OCI-LY3 (cell line): ENCODE data around the gene NEDD4.
A peak's percentile ranks its signal among the peaks of the same experiment; 100 is the strongest.

Source experiments
- H2AFZ ChIP-seq: fragments of 200-600, 300-600 bp; shearing (Covaris generic); 2 replicates; pipeline ENCODE4 v1.6.0; 2014; ENCODE audit warnings: antibody characterized with exemption, low read depth, low read length
- H3K27ac ChIP-seq: fragments of 200-600, 300-600 bp; sonication (generic); 2 replicates; pipeline ENCODE4 v1.5.1; 2014; ENCODE audit warnings: mild to moderate bottlenecking, low read length, moderate library complexity, mixed read lengths
- H3K27me3 ChIP-seq: fragments of 200-600, 300-600 bp; sonication (generic); 2 replicates; pipeline ENCODE4 v1.6.1; 2014; ENCODE audit warnings: low read depth, low read length, mixed read lengths
- H3K36me3 ChIP-seq: fragments of 200-600, 300-600 bp; sonication (generic); replicated peaks from 2 replicates; pipeline ENCODE3; 2014; ENCODE audit warnings: low read depth, low read length, mixed read lengths
- H3K4me1 ChIP-seq: fragments of 300-600, 200-600 bp; sonication (generic); 2 replicates; pipeline ENCODE4 v1.6.1; 2014; ENCODE audit warnings: low read length, mixed read lengths
- H3K4me2 ChIP-seq: fragments of 200-600, 300-600 bp; sonication (generic); 2 replicates; pipeline ENCODE4 v1.6.1; 2014; ENCODE audit warnings: low read length, mixed read lengths
- H3K4me3 ChIP-seq: fragments of 300-600, 200-600 bp; sonication (generic); 2 replicates; pipeline ENCODE4 v1.5.1; 2014; ENCODE audit warnings: antibody characterized with exemption, mild to moderate bottlenecking, low read length, moderate library complexity
- H3K79me2 ChIP-seq: fragments of 300-600, 200-600 bp; shearing (Covaris generic); 2 replicates; pipeline ENCODE4 v1.6.1; 2014; ENCODE audit warnings: mild to moderate bottlenecking, low read length, mixed read lengths
- H3K9ac ChIP-seq: fragments of 300-600, 200-600 bp; shearing (Covaris generic); 2 replicates; pipeline ENCODE4 v1.6.0; 2014; ENCODE audit warnings: mild to moderate bottlenecking, low read length, moderate library complexity
- H3K9me3 ChIP-seq: fragments of 200-600, 300-600 bp; shearing (Covaris generic); 2 replicates; pipeline ENCODE4 v1.6.1; 2014; ENCODE audit warnings: low read length, mixed read lengths; ENCODE audit not compliant: insufficient read depth
- H4K20me1 ChIP-seq: fragments of 200-600, 300-600 bp; sonication (generic); 2 replicates; pipeline ENCODE4 v1.6.1; 2016; ENCODE audit warnings: low read length, mixed read lengths; ENCODE audit not compliant: insufficient read depth
- EZH2phosphoT487 ChIP-seq: fragments of 200-600 bp; shearing (Covaris generic); IDR thresholded peaks from 2 replicates; pipeline ENCODE4 v1.6.1; 2018; ENCODE audit warnings: antibody characterized with exemption, mixed run types, low read depth
- TF ChIP-seq, protein P1 (sequence below): fragments of 200-600, 300-600 bp; sonication (generic); IDR thresholded peaks from 2 replicates; pipeline ENCODE4 v1.5.1; 2014; ENCODE audit warnings: antibody characterized with exemption, low read length, low read depth

The NEDD4 gene

DNA sequence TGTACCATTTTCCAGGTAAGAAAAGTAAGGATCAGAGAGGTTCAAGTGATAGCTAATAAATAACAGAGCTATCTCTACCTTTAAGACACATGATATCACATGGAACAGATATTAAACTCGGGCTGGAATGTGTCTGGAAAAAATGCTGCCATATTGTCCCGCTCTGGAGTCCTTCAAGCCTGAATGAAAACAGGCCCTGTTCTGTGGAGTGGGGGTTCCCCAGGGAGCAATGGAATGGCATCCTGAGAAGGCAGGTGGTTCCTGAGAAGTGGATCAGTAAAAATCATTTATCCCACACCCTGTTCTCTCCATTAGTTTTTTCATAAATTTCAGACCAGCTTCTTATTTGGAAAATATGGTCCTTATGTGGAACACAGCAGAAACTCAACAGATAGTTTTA lies 193.2 kb downstream of the NEDD4 start:
- Histone ChIP-seq H4K20me1 (no peaks in the 10 kb centered on the region), H3K36me3 (no peaks in the 10 kb centered on the region), H3K4me2 (peak overlapping the region; percentile 68), H3K9me3 (peaks cover under 1% of the 10 kb centered on the region; the same call in 1 of the 2 replicates), H3K9ac (peak overlapping the region; percentile 46), H2AFZ (peak overlapping the region; percentile 100), H3K4me1 (peaks cover 13% of the 10 kb centered on the region), H3K4me3 (peak overlapping the region; percentile 62), H3K27ac (no peak overlapping the region), H3K79me2 (no peaks in the 10 kb centered on the region), H3K27me3 (no peaks in the 10 kb centered on the region)
- TF ChIP-seq EZH2phosphoT487, result no peak
- TF ChIP-seq, protein P1, sequence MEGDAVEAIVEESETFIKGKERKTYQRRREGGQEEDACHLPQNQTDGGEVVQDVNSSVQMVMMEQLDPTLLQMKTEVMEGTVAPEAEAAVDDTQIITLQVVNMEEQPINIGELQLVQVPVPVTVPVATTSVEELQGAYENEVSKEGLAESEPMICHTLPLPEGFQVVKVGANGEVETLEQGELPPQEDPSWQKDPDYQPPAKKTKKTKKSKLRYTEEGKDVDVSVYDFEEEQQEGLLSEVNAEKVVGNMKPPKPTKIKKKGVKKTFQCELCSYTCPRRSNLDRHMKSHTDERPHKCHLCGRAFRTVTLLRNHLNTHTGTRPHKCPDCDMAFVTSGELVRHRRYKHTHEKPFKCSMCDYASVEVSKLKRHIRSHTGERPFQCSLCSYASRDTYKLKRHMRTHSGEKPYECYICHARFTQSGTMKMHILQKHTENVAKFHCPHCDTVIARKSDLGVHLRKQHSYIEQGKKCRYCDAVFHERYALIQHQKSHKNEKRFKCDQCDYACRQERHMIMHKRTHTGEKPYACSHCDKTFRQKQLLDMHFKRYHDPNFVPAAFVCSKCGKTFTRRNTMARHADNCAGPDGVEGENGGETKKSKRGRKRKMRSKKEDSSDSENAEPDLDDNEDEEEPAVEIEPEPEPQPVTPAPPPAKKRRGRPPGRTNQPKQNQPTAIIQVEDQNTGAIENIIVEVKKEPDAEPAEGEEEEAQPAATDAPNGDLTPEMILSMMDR, result no peak

DNA sequence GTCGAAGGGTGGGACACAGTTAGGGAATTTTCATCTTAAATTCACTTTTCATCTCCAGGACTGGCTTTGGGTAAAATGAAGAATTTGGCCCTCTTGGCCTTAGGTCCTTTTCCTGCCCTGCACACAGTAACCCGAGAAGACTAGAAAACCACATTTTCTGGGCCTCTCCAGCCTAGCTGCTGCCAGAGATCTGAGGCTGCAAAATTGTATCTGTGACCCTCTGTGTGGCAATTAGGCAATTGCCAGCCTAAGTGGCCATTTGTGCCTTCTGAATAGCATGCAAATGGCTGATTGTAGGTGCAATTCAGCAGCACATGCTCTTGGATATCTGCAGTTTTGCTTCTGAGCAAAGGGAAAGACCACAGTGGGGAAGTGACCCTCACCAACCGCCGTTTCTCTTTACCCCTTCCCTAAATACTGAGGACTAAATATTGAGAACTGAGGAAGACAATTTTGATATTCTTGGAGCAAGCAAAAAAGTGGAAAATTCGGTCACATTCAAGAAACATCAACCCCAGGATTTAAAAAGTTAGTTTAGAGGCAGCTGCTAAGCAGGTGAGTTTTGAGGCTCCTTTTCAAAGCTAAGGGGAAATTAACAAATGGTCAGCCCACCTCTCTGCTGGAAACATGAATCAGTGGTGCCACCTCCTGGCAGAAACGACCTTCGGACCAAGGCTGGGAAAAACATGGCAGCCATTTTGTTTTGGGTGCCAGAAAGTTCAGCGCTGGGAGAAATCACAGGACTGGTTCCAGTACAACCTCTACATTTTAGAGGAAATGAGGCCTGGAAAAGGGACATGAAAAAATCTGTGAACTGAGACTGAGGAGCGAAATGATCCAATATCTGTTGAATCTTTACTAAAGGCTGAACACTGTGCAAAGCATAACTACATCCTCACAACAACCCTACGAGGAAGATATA lies 193.9 kb downstream of the NEDD4 start:
- H3K4me2 ChIP-seq, result peak overlapping the region; percentile 68
- peak overlapping the region; percentile 62 for H3K4me3 ChIP-seq
- H3K9me3 ChIP-seq, result peaks cover 6% of the 10 kb centered on the region; the same call in 1 of the 2 replicates
- no peak overlapping the region for H3K27ac ChIP-seq
- H3K36me3 ChIP-seq, result no peaks in the 10 kb centered on the region
- H3K4me1 ChIP-seq, result peaks cover 13% of the 10 kb centered on the region
- H3K79me2 ChIP-seq, result no peaks in the 10 kb centered on the region
- peak overlapping the region; percentile 100 for H2AFZ ChIP-seq
- no peaks in the 10 kb centered on the region for H3K27me3 ChIP-seq
- TF ChIP-seq EZH2phosphoT487, result no peak
- TF ChIP-seq, protein P1, result peak; percentile 91
- no peaks in the 10 kb centered on the region for H4K20me1 ChIP-seq
- peak overlapping the region; percentile 46 for H3K9ac ChIP-seq

DNA sequence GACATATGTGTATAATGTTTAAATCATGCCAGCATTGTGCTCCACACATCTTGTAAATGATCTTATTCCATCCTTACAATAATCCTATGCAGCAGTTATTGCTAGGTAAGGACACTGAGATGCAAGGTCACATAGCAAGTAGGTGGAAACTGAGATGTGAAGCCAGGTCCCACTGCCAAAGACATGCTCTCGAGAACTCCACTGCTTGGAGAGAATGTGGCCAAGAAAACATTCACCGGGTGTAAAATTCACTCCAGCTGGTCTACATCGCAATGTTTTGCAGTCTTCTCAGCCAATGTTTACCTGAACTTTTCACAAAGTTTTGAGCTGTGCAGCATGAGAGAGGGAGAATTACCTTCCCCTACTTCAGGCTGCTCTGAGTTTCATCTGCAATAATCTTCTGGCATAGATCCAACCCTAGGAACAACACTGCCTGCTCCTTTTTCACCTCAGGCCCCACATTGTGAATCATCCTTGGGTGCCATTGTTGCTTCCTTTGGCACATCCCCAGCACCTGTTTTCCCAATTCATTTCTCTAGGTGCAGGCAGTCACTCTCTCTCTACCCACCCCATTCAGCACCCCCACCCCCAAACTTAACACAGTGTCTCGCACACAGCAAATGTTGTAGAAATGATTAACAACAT lies 197.0 kb downstream of the NEDD4 start:
- Histone ChIP-seq H3K36me3 (no peaks in the 10 kb centered on the region), H3K4me3 (no peak overlapping the region), H3K79me2 (no peaks in the 10 kb centered on the region), H4K20me1 (no peaks in the 10 kb centered on the region), H3K4me1 (peaks cover 13% of the 10 kb centered on the region), H2AFZ (no peak overlapping the region), H3K27ac (no peak overlapping the region), H3K9me3 (peaks cover 6% of the 10 kb centered on the region; the same call in 1 of the 2 replicates), H3K4me2 (no peak overlapping the region), H3K9ac (no peak overlapping the region), H3K27me3 (no peaks in the 10 kb centered on the region)
- TF ChIP-seq, protein P1, result no peak
- no peak for TF ChIP-seq EZH2phosphoT487

DNA sequence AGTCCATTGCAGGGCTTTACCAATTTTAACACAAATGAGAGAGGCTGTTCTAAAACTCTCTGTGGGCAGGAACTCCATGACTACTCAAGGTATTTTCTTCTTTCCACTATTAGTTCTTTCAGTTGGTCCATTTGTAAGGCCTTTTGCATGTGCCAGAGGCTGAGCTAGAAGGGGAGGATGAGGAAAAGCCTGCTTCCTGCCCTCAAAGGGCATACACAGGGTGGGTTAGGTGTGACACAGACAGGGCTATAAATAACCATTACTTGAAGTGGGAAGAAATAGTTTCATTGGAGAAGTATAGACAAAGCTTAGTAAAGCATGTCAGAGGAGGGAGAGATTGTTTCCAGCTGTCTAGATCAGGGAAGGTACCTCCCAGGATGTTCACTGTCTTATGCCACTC lies 198.4 kb downstream of the NEDD4 start:
- peaks cover 6% of the 10 kb centered on the region; the same call in 1 of the 2 replicates for H3K9me3 ChIP-seq
- no peak overlapping the region for H3K4me3 ChIP-seq
- TF ChIP-seq, protein P1, result no peak
- no peak for TF ChIP-seq EZH2phosphoT487
- no peaks in the 10 kb centered on the region for H4K20me1 ChIP-seq
- no peaks in the 10 kb centered on the region for H3K27me3 ChIP-seq
- no peaks in the 10 kb centered on the region for H3K36me3 ChIP-seq
- H3K79me2 ChIP-seq, result no peaks in the 10 kb centered on the region
- H3K4me1 ChIP-seq, result peaks cover 9% of the 10 kb centered on the region
- H3K9ac ChIP-seq, result no peak overlapping the region
- H3K4me2 ChIP-seq, result no peak overlapping the region
- H2AFZ ChIP-seq, result no peak overlapping the region
- no peak overlapping the region for H3K27ac ChIP-seq
